ENCODE data around the gene CEP128.

CEP128 gene

DNA sequence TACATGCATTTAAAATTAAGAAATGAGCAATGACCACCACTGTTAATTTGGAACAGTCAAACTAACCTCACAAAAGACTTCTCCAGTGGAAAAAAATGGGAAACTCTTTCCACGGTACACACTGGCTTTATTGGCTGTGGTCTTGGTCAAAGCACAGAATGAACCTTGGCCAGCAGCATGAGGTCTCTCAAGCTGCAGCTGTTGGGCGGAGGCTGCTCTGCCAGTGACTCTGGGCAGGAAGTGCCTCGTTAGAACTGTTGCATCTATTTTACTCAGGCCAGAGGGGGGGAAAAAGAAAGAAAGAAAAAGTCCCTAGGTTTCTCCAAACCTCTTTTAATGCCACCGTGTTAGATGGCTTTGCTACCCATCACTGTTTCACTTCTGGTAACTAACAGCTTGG is 450.4 kb downstream of the CEP128 start:
- TF ChIP-seq, protein P1, sequence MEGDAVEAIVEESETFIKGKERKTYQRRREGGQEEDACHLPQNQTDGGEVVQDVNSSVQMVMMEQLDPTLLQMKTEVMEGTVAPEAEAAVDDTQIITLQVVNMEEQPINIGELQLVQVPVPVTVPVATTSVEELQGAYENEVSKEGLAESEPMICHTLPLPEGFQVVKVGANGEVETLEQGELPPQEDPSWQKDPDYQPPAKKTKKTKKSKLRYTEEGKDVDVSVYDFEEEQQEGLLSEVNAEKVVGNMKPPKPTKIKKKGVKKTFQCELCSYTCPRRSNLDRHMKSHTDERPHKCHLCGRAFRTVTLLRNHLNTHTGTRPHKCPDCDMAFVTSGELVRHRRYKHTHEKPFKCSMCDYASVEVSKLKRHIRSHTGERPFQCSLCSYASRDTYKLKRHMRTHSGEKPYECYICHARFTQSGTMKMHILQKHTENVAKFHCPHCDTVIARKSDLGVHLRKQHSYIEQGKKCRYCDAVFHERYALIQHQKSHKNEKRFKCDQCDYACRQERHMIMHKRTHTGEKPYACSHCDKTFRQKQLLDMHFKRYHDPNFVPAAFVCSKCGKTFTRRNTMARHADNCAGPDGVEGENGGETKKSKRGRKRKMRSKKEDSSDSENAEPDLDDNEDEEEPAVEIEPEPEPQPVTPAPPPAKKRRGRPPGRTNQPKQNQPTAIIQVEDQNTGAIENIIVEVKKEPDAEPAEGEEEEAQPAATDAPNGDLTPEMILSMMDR (IDR thresholded peaks at IDR 0.05; ENCODE audit: low read depth, low read length, missing control alignments), result no peak
- DNase-seq (ENCODE audit: low read depth), result no peak
- H3K4me3 ChIP-seq (ENCODE audit: low read depth, low read length), result no peak overlapping the region

DNA sequence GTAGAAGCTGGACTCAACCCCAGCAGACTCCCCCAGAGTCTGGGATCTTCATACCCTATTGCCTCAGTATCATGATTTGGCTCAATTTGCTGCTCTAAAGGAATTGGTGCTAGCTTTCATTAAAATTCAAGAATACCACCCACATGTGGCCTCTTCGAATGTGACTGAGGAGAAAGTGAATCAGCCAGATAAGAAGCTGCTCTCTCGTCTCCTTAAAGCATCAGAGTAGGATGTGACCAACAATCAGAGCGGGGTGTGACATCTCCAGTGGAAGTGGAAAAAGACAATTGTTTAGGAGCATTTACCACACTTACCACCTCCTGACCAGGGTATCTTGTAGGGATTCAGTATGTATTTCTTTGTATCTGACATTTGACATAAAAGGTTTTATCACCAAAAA is 452.0 kb downstream of the CEP128 start:
- H3K4me3 ChIP-seq (ENCODE audit: low read depth, low read length), result no peak overlapping the region
- no peak for DNase-seq (ENCODE audit: low read depth)
- TF ChIP-seq, protein P1 (IDR thresholded peaks at IDR 0.05; ENCODE audit: low read depth, low read length, missing control alignments), result no peak

DNA sequence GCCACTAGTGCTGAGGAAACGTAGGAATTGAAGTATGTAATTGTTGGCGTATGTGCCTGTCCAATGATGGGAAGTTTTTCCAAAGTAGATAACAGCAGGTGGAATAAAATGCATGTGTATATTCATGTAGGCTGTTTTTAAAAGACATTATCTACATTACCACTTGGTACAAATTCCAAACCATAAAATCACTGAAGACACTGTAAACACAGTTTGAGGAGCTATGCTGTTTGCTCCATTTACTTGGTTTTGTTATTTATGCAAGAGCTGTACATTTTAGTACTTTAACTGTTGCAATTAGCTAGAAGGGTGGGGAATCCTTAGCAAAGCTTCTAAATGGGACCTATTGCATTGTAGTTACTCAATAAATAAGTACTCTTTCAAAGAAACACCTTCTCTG is 455.8 kb downstream of the CEP128 start:
- H3K4me3 ChIP-seq (ENCODE audit: low read depth, low read length), result no peak overlapping the region
- TF ChIP-seq, protein P1 (IDR thresholded peaks at IDR 0.05; ENCODE audit: low read depth, low read length, missing control alignments), result no peak
- no peak for DNase-seq (ENCODE audit: low read depth)

DNA sequence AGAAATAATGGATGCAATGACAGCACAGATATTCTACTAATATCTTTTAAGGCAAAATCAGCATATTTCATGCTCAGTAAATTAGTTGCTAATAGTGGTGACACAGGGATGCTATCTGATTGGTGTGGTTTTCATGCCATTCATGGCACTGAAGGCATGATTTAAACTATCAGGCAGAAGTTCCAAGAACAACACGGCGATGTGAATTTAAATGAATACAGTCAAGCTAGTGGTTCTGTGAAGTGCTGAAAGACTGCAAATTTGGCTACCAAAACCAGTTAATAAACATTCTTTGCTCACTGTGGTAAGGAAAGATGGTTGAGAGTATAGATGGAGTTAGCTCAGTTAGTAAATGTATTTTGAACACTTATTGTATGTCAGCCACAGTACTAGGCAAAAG is 458.2 kb downstream of the CEP128 start:
- DNase-seq (ENCODE audit: low read depth), result no peak
- H3K4me3 ChIP-seq (ENCODE audit: low read depth, low read length), result no peak overlapping the region
- TF ChIP-seq, protein P1 (IDR thresholded peaks at IDR 0.05; ENCODE audit: low read depth, low read length, missing control alignments), result no peak

DNA sequence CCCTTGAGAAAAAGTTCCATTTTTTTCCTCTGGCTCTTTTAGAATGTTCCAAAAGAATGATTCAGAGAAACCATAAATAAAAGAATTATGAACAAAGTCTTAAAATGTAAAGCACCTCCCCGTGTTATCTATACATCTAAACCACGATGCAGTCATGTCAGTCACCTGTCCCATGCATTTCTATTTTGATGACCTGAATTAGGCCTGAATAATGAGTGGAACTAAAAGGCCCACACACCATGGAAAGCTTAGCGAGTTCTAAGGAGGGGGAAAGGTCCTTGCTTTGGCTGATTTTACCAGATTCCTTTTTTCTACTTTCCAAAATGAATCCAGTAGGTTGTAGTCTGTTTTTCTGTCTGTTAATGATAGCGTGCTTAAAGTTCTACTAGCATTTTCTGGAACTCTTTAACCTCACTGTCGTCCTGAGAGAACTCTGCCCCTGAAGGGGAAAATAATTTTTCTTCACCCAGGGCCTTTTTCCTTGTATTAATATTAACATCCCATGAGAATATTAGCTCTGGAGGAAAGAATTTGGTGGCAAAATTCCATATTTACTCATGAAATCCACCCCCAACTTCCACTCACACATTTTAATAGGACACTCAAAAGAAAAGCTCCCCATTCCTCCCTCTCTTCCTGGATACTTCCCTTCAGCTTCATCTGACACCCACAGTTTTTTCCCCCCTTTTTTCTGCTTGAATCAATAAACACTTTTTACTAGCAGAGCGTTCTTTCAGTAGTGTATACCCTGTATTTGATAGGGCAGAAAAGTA is 464.0 kb downstream of the CEP128 start:
- no peak for DNase-seq (ENCODE audit: low read depth)
- no peak overlapping the region for H3K4me3 ChIP-seq (ENCODE audit: low read depth, low read length)
- TF ChIP-seq, protein P1 (IDR thresholded peaks at IDR 0.05; ENCODE audit: low read depth, low read length, missing control alignments), result no peak

DNA sequence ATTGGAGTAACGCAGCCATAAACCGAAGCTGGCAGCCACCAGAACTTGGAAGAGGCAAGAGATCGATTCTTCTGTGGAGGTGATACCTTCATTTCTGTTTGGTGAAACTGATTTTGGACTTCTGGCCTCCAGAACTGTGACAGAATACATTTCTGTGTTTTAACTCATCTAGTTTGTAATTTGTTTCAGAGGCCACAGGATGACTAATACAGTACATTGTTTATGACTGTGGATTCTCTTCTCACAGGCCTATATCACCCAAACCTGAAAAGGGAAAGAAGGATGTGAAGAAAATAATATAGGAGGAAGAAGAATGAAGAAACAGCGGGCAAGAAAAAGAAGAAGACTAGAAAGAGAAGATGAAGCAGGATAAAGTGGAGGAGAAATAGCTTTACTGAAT is 466.5 kb downstream of the CEP128 start:
- TF ChIP-seq, protein P1 (IDR thresholded peaks at IDR 0.05; ENCODE audit: low read depth, low read length, missing control alignments), result no peak
- no peak for DNase-seq (ENCODE audit: low read depth)
- H3K4me3 ChIP-seq (ENCODE audit: low read depth, low read length), result no peak overlapping the region
